Mammary epithelial cell (primary cell): ENCODE measurements around the gene RBM27.

Experiments
- EZH2 ChIP-seq: IDR thresholded peaks from 2 replicates; pipeline ENCODE4 v1.6.1; 2012; ENCODE audit warnings: low read length, inconsistent platforms, borderline replicate concordance
- TF ChIP-seq, protein P1 (sequence below), 2 donors: IDR thresholded peaks in 1 of 2; conservative IDR thresholded peaks in 1 of 2; 2 replicates each; pipeline ENCODE4 v1.5.1; 2011 to 2012; ENCODE audit warnings: inconsistent platforms in 2 of 2, low read length in 2 of 2, mild to moderate bottlenecking in 2 of 2, control low read depth in 1 of 2, low read depth in 1 of 2; ENCODE audit not compliant: insufficient read depth in 1 of 2; ENCODE audit errors: extremely low read depth in 1 of 2

DNA sequence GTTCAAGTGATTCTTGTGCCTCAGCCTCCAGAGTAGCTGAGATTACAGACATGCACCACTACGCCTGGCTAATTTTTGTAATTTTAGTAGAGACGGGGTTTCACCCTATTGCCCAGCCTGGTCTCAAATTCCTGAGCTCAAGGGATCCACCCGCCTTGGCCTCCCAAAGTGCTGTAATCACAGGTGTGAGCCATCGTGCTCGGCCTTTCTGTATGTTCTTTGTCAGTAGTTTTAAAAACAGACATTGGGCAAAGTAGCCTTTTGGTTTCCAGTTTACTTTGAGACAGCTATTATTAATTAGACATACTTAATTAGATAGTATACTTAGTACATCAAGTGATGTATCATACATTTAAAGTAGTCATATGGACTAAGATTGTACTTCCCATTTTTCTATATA, 45.2 kb downstream of the RBM27 start:
- TF ChIP-seq, protein P1, sequence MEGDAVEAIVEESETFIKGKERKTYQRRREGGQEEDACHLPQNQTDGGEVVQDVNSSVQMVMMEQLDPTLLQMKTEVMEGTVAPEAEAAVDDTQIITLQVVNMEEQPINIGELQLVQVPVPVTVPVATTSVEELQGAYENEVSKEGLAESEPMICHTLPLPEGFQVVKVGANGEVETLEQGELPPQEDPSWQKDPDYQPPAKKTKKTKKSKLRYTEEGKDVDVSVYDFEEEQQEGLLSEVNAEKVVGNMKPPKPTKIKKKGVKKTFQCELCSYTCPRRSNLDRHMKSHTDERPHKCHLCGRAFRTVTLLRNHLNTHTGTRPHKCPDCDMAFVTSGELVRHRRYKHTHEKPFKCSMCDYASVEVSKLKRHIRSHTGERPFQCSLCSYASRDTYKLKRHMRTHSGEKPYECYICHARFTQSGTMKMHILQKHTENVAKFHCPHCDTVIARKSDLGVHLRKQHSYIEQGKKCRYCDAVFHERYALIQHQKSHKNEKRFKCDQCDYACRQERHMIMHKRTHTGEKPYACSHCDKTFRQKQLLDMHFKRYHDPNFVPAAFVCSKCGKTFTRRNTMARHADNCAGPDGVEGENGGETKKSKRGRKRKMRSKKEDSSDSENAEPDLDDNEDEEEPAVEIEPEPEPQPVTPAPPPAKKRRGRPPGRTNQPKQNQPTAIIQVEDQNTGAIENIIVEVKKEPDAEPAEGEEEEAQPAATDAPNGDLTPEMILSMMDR (conservative IDR thresholded peaks at IDR 0.05 in 1 of 2, IDR thresholded peaks at IDR 0.05 in 1 of 2; ENCODE audit: extremely low read depth in 1 of 2, insufficient read depth in 1 of 2, low read depth in 1 of 2, low read length in 2 of 2) = no peak
- no peak for TF ChIP-seq EZH2
